ENCODE data around the gene STK40.
A peak's percentile ranks its signal among the peaks of the same experiment; 100 is the strongest.

STK40 gene

DNA sequence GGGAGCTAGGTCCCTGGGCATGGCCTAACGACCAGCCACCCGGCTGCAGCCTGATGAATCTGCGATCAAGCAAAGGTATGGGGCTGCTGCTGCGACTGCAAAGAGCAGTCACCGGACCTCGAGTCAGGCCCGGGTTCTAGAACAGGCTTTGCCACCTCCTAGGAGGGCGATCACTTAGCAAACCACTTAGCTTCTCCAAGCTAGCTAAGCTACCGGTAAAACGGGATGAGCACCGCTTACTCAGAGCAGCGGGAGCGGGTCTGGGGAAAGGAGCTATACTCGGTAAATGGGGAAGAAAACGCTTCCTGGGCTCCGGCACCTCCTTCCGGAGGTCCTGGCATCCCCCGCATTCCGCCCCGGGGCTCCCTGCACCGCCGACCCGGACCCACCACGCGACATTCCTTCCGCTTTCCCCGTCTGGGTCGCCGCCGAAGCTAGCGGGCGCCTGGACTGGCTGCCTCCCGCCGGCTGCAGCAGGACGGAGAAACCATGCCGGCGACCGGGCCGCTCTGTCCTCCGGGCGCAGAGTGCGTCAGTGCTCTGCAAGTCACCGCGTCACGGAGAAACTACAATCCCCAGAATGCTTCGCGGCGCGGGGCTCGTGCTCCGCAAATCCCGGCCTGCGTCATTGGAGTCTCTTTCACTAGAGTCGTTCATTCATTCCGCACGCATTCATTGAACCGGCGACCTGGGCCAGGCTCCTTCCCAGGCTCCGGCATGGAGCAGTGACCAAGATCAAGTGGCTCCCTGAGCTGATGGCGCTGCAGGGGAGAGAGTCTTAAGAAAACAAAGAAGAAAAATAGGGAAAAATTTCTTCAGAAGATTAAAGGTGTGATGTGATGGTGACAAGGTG lies 11.9 kb upstream of the STK40 start, which contains the start of gene LSM10:
Gene LSM10 (minus strand): TSS at position 531 of the 853 bp plus-strand sequence. CDS start 3,779 bp downstream, outside the sequence.
- DNase-seq = peak; percentile 84

DNA sequence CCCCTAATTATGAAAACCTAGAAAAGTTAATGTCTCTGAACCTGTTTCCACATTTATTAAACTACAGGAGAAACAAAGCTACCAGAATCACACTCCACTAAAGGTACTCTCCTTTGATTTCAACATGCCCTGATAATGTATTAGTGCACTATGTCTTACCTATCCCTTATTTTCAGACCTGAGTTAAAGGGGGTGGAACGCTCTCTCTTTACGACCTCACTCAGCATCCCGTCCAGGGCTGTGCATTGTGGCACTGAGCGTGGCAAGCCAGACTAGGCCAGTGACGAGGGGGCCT lies 11.3 kb upstream of the STK40 start:
- no peak for DNase-seq

DNA sequence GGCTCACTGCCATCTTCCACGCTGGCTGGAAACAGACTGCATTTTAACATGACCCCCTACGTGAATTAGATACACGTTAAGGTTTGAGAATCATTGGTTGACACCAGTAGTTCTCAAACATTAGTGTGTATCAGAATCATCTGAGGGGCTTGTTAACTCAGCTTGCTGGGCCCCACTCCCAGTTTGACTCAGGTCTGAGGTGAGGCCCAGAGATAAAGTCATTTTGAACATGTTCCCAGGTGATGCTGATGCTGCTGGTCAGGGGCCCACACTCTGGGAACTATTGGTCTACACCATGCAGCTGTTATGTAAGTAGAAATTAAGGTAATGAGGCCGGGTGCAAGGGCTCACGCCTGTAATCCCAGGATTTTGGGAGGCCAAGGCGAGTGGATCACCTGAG lies 10.6 kb upstream of the STK40 start:
- no peak for DNase-seq

DNA sequence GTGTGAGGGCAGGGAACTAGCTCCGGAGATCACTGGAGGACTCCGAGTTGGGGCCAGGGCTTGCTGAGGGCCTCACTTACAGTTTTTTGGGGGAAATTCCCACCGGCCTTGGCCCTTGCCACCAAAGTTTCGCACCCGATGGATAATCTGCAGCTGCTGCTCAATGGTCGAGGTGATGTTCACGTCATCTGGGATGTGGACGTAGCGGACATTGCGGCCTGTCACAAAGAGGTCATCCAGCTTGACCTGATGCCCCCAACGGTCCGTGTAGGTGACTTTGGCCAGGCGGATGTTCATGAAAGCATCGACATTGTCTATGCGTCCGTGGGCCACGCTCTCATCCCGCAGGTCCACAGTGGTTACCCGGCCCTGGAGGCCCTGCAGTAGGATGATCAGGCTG lies 8.0 kb upstream of the STK40 start:
- no peak for DNase-seq

DNA sequence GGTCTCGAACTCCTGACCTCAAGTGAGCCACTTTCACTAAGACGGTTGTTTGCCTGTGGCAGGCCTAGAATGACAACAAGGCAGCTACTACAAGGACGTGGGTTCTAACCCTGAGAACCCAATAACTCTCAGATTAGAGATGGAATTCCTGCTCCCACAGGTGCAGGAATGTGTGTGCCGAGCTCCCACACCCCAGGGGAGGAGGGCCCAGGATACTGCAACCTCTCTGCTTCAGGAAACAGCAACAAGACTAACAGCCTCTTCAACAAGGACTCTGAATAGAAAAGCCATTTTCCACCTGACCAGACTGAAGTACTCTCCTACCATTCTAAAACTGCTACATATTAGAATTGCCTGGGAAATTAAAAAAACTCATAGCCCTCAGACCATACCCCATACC lies 7.1 kb upstream of the STK40 start:
- no peak for DNase-seq

DNA sequence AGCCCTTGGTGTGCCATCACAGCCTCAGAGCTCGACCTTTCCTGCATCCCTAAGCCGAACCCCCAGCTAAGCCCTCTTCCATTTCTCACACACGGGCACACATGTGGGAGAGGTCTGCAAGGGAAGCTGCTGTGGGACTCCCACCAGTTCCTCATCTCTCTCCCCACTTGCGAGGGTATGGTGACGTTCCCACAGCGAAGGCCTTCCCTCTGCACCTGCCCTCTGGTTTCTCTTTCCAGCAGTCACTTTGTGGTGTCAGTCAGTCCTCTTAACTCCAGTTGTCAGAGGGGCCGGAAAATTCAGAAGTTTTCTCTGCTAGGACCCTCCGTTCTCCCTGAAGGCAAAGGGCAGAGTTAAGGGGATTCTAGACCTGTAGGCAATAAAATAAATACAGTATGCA lies 5.5 kb upstream of the STK40 start:
- no peak for DNase-seq

DNA sequence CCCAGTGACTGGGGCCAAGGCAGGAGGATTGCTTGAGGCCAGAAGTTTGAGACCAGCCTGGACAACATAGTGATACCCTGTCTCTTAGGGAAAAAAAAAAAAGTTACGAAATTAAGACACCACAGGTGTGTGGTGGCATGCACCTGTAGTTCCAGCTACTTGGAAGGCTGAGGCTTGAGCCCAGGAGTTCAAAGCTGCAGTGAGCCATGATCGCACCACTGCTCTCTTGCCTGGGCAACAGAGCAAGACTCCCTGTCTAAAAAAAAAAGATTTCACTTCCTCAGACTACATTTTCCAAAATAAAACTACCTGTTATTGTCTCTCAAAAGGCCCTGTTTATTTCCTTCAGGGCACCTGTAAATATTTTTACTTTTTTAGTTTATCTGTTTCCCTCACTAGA lies 4.7 kb upstream of the STK40 start:
- DNase-seq = no peak

DNA sequence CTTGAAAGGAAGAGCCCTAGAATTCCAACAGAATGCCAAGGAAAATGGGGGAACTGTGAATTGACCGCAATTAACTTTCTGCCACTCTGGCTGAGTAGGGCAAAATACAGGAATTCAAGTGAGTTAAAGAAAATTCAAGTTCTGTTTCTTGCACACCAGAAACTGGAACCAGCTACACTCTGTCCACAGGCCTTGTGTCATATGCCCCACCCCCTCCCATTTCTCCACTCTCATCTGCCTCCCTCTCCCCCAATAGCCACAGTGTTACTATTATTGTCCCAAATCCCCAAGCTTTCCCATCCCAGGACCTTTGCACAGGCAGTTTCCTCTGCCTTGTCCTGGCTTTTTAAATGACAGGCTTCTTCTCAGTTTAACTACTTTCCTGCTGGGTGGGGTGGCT lies 4.3 kb upstream of the STK40 start:
- no peak for DNase-seq

DNA sequence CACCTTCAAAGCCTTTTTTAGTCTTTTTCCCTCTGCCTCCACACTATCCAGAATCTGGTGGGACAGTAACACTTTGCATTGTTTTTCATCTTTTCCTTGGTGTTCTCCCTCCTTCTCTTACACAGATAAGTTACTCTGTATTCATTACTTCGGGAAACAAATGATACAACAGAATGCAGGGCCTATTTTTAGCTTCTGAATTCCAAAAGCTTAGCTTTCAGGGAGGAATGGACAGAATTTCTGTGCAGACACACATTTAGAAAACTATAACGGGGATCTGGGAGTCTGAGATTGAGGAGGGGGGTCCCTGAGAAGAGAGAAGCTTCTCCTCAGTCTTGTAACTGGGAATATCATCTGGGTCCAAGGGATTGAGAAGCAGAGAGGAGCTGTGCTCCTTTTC lies 3.5 kb upstream of the STK40 start:
- no peak for DNase-seq

DNA sequence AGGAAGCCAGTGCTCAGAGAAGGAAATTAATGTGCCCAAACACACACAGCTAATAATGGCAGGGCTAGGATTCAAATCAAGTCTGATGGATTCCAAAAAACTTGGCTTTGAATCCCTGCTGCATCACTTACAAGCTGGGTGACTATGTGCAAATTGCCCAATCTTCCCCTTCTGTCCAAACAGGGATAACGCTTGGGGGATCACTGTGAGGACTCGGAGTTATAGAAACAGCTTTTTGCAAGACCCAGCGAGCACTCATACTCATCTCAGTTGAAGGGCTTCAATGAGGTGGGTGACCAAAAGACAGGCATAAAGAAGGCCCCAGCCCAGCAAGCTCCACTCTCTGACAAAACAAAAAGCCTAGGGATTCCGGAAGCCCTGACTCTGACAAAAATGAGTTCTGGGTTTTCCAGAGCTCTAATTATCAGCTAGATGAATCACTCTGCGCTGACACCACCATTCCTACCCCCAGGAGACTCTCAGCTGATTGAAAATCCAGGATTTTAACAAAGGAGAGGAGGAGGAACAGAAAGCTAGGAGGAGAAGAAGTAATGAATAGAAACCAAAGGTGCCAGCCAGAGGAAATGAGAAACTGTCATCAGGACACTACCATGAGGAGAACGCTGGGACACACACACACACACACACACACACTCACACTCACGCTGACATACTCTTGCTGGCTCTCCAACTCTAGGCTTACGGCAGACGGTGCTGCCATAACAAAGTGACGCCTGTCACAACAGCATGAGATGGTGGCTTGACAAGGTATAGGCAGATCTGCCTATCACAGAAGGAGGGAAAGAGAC lies 1.6 kb upstream of the STK40 start:
- DNase-seq = peak; percentile 51

DNA sequence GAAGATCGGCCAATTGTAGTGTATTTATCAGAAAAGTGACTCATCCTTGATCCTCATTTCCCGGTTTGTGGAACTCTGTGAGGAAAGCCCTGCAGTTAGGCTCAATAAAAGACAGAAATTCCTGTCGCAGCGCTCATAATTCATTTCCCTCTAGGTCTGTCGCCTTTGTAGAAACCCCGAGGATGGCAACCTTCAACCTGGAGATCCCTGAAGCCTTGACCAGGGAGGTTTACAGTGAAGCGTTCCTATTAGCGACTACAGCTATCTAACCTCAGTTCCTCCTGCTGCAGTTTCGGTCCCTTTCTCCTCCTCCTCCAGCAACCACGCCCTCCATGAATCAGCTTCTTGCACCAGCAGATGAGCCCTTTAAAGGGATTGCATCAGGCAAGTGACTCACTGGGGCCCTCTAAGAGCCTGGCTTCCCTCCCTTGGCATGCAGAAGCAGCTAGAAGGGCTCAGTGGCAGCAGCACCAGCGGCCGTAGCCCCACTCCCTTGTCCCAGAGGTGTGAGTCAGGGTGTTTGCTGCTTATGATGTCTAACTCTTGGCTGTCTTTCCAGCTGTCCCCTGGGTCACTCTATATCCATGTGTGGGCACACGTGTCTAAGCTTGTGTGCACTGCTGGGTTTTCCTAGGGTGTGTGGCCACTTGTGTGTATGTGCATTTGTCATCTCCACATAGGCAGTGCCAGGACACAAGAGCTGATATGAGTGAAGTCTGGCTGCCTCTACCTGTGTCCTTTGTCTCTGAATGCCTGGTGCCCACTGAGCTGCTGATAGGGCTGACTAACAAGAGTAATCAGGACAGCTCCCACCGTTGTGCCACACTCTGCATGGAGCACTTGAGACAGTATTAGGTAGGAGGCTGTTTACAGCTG lies 779 bp upstream of the STK40 start:
- DNase-seq = peak; percentile 87

DNA sequence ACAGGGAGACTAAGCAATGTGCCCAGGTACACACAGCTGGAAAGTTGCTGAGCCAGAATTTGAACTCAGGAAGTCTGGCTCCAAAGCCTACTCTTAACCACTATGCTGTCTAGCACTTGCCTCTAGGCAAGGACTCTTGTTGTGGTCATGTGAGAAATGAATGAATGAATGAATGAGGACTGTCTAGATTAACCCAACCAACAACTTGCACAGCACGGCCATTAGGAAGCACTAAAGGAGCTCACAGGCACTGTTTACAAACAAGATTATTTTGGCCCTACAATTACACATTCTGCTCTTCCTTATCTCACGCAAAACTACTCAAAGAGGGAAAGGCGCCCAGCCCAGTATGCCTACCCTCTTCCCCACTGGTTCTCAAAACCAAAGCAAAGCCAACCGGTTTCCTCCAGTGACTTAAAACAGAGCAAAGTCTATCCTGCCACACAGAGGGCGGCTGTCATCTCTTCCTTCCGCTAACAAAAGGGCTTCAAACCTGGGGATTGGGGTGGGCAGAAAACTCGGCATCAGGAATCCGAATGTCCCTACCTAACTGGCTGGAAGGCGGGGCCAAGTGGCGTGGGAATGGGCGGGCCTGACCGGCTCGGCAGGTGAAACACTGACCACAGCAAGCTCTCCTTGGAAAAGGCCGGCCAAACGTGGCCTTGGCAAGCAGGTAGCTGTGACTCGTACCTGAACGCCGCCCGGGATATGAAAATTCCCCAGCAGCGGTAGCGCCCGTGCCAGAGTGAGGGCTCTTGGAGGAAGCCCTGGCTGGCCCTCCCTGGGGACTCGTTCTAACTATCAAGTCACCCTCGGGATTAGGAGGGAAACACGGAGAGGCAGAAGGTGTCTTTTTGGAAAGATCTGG lies 948 bp downstream of the STK40 start:
- DNase-seq = no peak

DNA sequence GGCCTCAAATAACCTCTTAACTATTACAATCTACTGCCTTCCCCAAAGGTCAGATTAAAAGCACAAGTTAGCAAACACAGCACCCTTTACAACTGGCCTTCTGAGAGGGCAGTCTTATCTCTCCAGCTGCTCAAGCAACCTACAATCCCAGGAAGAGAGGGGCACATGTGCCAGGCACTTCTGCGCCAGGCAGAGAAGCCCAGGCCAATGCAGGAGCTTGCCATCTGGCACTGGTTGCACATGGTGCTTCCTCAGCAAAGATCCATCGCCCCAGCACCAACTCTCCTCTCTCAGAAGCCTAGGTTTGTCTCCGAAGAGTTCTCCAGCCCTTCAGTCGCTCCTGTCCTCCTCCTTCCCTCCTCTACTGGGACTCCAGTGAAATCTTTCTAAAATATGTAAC lies 2.5 kb downstream of the STK40 start:
- DNase-seq = no peak

DNA sequence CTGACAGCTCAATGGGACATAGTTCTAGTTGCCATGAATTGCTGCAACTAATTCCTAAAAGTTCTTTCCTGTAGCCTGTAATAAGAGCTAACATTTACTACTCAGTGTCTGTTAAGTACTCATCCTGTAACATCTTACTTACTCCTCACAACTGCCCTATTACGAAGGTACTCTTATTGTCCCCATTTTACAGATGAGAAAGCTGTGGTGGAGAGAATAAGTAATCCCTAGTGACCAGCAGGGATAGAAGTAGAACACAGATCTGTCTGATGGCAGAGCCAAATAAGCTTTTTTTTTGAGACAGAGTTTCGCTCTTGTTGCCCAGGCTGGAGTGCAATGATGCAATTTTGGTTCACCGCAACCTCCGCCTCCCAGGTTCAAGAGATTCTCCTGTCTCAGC lies 3.1 kb downstream of the STK40 start:
- DNase-seq = no peak

DNA sequence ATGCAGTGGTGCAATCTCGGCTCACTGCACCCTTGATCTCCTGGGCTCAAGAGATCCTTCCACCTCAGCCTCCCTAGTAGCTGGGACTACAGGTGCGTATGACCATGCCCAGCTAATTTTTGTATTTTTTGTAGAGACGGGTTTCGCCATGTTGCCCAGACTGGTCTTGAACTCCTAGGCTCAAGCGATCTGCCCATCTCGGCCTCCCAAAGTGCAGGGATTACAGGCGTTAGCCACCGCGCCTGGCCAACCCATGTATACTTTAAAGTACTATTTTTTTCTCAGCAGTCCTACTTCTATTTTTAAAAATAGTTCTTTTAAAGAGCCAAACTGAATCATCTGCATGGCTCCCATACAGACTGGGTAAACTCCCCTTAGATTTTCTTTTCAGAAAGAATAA lies 3.5 kb downstream of the STK40 start:
- DNase-seq = no peak

DNA sequence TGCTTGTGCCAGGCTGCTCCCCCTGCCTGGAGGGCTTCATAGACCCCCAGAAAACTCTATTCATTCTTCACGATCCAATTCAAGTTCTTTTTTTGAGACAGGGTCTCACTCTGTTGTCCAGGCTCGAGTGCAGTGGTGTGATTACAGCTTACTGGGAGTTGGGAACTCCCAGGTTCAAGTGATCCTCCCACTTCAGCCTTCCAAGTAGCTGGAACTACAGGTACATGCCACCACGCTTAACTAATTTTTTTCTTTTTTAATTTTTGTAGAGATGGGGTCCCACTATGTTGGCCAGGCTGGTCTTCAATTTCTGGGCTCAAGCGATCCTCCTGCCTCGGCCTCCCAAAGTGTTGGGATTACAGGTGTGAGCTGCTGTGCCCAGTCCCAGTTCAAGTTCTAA lies 4.3 kb downstream of the STK40 start:
- no peak for DNase-seq

DNA sequence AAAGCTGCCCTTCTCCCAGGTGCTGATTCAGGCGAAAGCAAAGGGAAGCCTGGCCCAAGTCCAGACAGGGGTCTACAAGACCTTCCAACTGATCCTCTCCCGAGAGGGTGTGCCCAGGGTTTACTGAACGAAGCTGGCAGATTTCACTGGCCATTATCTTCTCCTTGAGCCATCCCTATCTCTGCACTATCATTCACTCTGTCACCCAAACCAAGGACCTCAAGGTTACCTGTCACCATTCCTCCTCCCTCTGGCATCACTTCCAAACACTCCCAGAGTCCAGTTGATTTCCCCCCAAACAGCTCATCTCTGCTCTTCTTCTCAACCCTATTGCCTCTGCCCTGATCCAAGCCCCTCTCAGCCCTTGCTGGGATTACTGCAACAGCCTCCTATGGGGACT lies 4.9 kb downstream of the STK40 start:
- DNase-seq = no peak

DNA sequence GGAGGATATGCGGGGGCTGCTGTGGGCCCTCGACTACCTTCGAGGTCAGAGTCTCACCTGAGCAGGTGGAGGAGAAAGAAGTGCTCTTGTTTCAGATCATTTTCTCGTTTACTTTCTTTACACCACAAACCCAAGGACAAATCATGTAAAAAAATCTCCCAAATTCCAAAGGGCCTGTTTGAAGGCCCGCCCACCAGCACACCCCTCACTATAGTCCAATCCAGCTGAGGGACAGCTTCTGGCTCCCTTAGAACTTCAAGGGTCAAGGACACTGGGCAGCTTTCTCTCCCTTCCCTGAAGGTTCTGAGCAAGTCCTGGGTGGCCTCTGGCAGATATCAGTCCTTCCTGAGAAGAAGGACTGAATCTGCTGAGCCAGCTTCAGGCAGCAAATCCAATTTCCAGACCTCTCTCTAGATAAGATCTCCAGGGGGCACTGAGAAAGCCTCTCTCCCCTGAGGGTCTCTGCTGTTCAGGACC lies 5.5 kb downstream of the STK40 start:
- no peak for DNase-seq

DNA sequence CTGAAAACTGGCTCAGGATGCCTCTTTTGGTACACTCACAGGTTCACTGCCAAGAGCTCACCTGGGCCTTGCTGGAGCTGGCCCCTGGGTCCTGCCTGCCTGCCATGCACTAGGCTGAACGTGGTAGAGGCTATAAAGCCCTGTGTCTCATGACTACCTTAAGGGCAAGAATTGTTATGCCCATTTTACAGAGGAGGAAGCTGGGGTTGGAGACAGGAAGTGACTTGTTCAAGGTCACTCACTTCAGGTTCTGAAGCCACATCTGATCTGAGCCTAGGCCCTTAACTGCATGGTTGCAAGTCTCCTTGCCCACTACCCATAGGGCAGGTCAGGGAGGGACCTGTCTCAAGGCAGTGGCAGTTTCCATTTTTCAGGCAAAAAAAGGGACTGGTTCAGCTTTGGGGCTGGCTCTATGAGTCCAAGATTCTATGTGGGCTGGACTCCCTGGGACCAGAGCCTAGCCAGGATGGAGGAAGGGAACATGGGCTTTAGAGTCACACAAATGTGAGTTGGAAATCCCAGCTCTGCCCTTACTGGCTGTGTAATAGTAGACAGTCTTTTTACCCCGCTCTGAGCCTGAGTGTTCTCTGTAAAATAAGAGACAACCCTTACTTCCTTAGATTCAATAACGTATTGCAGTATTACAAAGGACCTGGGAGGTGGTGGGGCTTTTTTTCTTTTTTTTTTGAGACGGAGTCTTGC lies 7.8 kb downstream of the STK40 start:
- DNase-seq = no peak

DNA sequence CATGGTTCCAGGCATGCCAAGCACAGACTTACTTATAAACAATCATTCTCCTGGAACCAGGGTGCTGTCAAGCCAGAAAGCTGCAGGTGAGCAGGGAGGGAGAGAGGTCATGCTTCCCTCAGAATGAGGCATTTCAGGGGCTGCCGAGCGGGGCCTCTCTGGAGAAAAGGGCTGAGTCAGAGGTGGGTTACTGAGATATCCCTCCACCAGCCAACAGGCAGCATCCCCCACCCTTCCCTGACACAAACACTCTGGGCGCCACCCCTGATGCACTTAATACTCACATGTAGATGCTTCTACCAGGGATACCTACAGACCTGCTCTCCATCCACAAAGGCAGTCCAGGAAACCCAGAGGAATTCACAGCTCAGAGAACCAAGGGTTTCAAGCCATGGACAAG lies 13.1 kb downstream of the STK40 start:
- DNase-seq = no peak

DNA sequence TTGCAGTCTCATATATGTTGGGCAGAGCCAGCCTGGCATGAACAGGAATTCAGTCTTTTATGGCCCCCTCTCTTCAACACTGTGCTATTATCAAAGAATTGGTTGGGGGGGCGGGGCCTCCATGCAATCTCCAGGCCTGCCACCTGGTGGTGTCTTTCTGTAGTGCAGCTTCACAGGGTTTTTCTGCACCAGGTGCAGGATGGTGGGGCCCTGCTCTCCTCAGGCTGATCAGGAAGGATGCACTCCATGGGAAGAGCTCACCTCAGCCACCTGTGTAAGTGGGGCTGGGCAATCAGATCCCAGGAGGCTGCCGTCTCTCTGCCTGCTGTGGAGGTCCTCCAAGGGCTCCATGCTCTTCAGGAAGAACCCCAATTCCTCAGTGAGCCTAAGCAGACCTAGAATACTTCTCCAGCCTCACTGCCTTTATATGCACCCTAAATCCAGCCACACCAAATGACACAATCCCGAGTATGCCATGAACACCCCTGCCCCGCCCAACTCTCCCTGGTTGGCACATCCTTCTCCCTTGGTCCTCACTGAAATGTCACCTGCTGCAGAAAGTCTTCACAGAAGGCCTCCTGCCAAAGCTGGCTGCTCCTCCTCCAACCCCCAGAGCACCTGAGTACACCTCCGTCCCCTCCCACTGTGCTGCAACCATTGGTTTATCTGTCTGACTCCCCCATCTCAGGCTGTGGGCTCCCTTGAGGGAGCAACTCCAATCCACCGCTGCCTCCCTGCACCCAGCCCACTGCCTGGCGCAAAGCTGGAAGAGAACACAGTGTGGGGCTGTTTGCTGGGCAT lies 16.5 kb downstream of the STK40 start:
- peak; percentile 20 for DNase-seq
